Right atrium auricular region (tissue), 2 donors: ENCODE data around the gene SPAG9. TPM values are rescaled to one million over a fixed set of nuclear protein-coding genes. Genes with fewer than 3 reads are reported as not detected.
A peak's percentile ranks its signal among the peaks of the same experiment; 100 is the strongest.

Experiments used
- DNase-seq: peaks from one replicate; pipeline ENCODE4 v3.0.0-alpha.2; 2019; ENCODE audit warnings: low spot score
- H3K27ac ChIP-seq, 2 donors: fragments of 200-600 bp; sonication (generic); 1 replicate in 1 of 2; 2 replicates in 1 of 2; pipeline ENCODE4 v1.5.1; 2016 to 2019
- H3K27me3 ChIP-seq, 2 donors: fragments of 200-600 bp; sonication (generic); one replicate each; pipeline versions ENCODE4 v1.5.1 to v1.6.0; 2017 to 2019
- H3K36me3 ChIP-seq: fragments of 200-600 bp; sonication (generic); one replicate; pipeline ENCODE4 v1.5.1; 2016
- H3K4me1 ChIP-seq, 2 donors: fragments of 200-600 bp; sonication (generic); one replicate each; pipeline versions ENCODE4 v1.5.1 to v1.6.0; 2017 to 2019
- H3K4me3 ChIP-seq, 2 donors: fragments of 200-600 bp; sonication (generic); 1 replicate in 1 of 2; 2 replicates in 1 of 2; pipeline ENCODE4 v1.5.1; 2017 to 2019; ENCODE audit warnings: mild to moderate bottlenecking in 1 of 2, moderate library complexity in 1 of 2
- H3K9me3 ChIP-seq, 2 donors: fragments of 200-600 bp; sonication (generic); one replicate each; pipeline ENCODE4 v1.5.1; 2019
- CTCF ChIP-seq, 2 donors: fragments of 200-600 bp; sonication (generic); IDR thresholded peaks; one replicate each; pipeline ENCODE4 v1.5.1; 2019; ENCODE audit warnings: antibody characterized with exemption in 2 of 2
- total RNA-seq, 2 donors: library from RNA; depleted of rRNA; stranded (reverse); fragments of >200 nt; gene quantifications; one replicate each; pipeline ENCODE4 v1.1.0, GENCODE V29; 2016

The SPAG9 gene
- total RNA-seq, 2 donors from 2014 or later, result 56.4 to 56.5 TPM

GRCh38 chr17:50946891-50947781 lies 173.5 kb downstream of the SPAG9 start:
- no peak for DNase-seq
- Histone ChIP-seq H3K27me3 (no peaks in the 10 kb centered on the region), H3K4me3 (no peak overlapping the region), H3K27ac (peak overlapping the region; percentile 75 to 86), H3K4me1 (peaks cover 0 to 56% of the 10 kb centered on the region in 2 donors), H3K36me3 (no peaks in the 10 kb centered on the region), H3K9me3 (no peaks in the 10 kb centered on the region)
- TF ChIP-seq CTCF (IDR thresholded peaks at IDR 0.05), result no peak

GRCh38 chr17:50946223-50946890 lies 174.3 kb downstream of the SPAG9 start:
- no peak overlapping the region for H3K4me3 ChIP-seq
- H3K4me1 ChIP-seq, result peaks cover 0 to 56% of the 10 kb centered on the region in 2 donors
- H3K9me3 ChIP-seq, result no peaks in the 10 kb centered on the region
- no peak for DNase-seq
- no peaks in the 10 kb centered on the region for H3K36me3 ChIP-seq
- TF ChIP-seq CTCF (IDR thresholded peaks at IDR 0.05), result no peak
- H3K27ac ChIP-seq, result peak overlapping the region in 1 of 2 donors; percentile 86
- H3K27me3 ChIP-seq, result no peaks in the 10 kb centered on the region

- Histone ChIP-seq H3K4me1 (peaks cover 0 to 52% of the 10 kb centered on the region in 2 donors), H3K27ac (no peak overlapping the region)
Observed at GRCh38 chr17:50945779-50946222, 174.9 kb downstream of the SPAG9 start.

GRCh38 chr17:50944902-50945720 lies 175.6 kb downstream of the SPAG9 start:
- H3K4me1 ChIP-seq, result peaks cover 0 to 45% of the 10 kb centered on the region in 2 donors
- DNase-seq, result no peak
- no peaks in the 10 kb centered on the region for H3K36me3 ChIP-seq
- no peaks in the 10 kb centered on the region for H3K27me3 ChIP-seq
- no peak for TF ChIP-seq CTCF (IDR thresholded peaks at IDR 0.05)
- peak overlapping the region; percentile 41 to 52 for H3K4me3 ChIP-seq
- H3K9me3 ChIP-seq, result no peaks in the 10 kb centered on the region
- peak overlapping the region; percentile 85 to 89 for H3K27ac ChIP-seq

More at GRCh38 chr17:50945779-50946222, 174.9 kb downstream of the SPAG9 start:
- no peak for TF ChIP-seq CTCF (IDR thresholded peaks at IDR 0.05)
- Histone ChIP-seq H3K36me3 (no peaks in the 10 kb centered on the region), H3K27me3 (no peaks in the 10 kb centered on the region), H3K4me3 (no peak overlapping the region), H3K9me3 (no peaks in the 10 kb centered on the region)
- DNase-seq, result no peak

GRCh38 chr17:50944054-50944901 lies 176.4 kb downstream of the SPAG9 start:
- DNase-seq, result no peak
- H3K36me3 ChIP-seq, result no peaks in the 10 kb centered on the region
- no peaks in the 10 kb centered on the region for H3K9me3 ChIP-seq
- peak overlapping the region; percentile 85 to 89 for H3K27ac ChIP-seq
- no peaks in the 10 kb centered on the region for H3K27me3 ChIP-seq
- TF ChIP-seq CTCF (IDR thresholded peaks at IDR 0.05), result peak in 1 of 2 donors; percentile 25
- peaks cover 0 to 36% of the 10 kb centered on the region in 2 donors for H3K4me1 ChIP-seq
- peak overlapping the region; percentile 41 to 52 for H3K4me3 ChIP-seq
